ENCODE results near the gene PCDHB12.
"Not testable (repeated sequence)": the region's sequence is repeated elsewhere in the genome, so short reads cannot be mapped to it uniquely, and the experiment has no call there.

The PCDHB12 gene

DNA sequence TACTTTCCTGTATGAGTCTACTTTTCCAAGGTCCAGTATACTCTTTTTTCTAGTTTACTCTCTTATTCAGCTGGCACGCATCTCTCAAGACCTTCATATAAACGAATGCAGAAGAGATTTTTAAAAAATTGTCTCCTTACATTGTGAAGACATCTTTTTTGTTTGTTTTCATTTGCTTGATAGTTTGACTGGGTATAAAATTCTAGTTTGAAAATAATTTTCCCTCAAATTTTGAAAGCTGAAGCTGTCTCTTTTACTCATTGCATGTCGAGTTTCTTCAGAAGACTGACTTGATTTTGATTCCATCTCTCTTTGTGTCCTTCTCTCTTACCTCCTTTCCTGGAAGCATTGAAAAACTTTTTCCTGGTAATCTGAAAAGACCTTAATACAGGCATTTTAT is 12.2 kb upstream of the PCDHB12 start:
- Histone ChIP-seq H3K9me3 (no peaks in the 10 kb centered on the region), H3K36me3 (no peaks in the 10 kb centered on the region), H3K27me3 (peaks cover 19% of the 10 kb centered on the region), H3K27ac (no peak overlapping the region), H3K4me3 (ENCODE audit: low read depth in 1 of 2, low read length in 1 of 2) (no peak overlapping the region), H3K4me1 (ENCODE audit: control insufficient read depth in 1 of 2, insufficient read depth in 1 of 2, low read depth in 1 of 2, low read length in 1 of 2) (no peaks in the 10 kb centered on the region)
- TF ChIP-seq, protein P1, sequence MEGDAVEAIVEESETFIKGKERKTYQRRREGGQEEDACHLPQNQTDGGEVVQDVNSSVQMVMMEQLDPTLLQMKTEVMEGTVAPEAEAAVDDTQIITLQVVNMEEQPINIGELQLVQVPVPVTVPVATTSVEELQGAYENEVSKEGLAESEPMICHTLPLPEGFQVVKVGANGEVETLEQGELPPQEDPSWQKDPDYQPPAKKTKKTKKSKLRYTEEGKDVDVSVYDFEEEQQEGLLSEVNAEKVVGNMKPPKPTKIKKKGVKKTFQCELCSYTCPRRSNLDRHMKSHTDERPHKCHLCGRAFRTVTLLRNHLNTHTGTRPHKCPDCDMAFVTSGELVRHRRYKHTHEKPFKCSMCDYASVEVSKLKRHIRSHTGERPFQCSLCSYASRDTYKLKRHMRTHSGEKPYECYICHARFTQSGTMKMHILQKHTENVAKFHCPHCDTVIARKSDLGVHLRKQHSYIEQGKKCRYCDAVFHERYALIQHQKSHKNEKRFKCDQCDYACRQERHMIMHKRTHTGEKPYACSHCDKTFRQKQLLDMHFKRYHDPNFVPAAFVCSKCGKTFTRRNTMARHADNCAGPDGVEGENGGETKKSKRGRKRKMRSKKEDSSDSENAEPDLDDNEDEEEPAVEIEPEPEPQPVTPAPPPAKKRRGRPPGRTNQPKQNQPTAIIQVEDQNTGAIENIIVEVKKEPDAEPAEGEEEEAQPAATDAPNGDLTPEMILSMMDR (IDR thresholded peaks at IDR 0.05), result no peak

GRCh38 chr5:141199359-141200235 is 8.9 kb upstream of the PCDHB12 start, which contains the start of gene PCDHB11:
Gene PCDHB11, plus strand, starts transcription at chr5:141199627. Its CDS starts 148 bp downstream, at chr5:141199775.
- H3K27ac ChIP-seq, result no peak within 1 kb of the TSS
- no peaks in the 10 kb centered on the region for H3K9me3 ChIP-seq
- H3K27me3 ChIP-seq, result peaks cover 17% of the 10 kb centered on the region
- TF ChIP-seq, protein P1 (IDR thresholded peaks at IDR 0.05), result no peak
- no peak within 1 kb of the TSS for H3K4me3 ChIP-seq (ENCODE audit: low read depth in 1 of 2, low read length in 1 of 2)
- no peaks in the 10 kb centered on the region for H3K4me1 ChIP-seq (ENCODE audit: control insufficient read depth in 1 of 2, insufficient read depth in 1 of 2, low read depth in 1 of 2, low read length in 1 of 2)
- H3K36me3 ChIP-seq, result no peaks in the 10 kb centered on the region

GRCh38 chr5:141201126-141201525 is 7.4 kb upstream of the PCDHB12 start:
- H3K36me3 ChIP-seq; H3K27ac ChIP-seq; H3K4me1 ChIP-seq (ENCODE audit: control insufficient read depth in 1 of 2, insufficient read depth in 1 of 2, low read depth in 1 of 2, low read length in 1 of 2); H3K4me3 ChIP-seq (ENCODE audit: low read depth in 1 of 2, low read length in 1 of 2); H3K9me3 ChIP-seq: not testable (repeated sequence)
- peaks cover 15% of the 10 kb centered on the region for H3K27me3 ChIP-seq

DNA sequence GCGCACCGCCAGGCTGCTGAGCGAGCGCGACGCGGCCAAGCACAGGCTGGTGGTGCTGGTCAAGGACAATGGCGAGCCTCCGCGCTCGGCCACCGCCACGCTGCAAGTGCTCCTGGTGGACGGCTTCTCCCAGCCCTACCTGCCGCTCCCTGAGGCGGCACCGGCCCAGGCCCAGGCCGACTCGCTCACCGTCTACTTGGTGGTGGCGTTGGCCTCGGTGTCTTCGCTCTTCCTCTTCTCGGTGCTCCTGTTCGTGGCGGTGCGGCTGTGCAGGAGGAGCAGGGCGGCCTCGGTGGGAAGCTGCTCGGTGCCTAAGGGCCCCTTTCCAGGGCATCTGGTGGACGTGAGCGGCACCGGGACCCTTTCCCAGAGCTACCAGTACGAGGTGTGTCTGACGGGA is 6.9 kb upstream of the PCDHB12 start:
- not testable (repeated sequence) for H3K9me3 ChIP-seq; H3K4me3 ChIP-seq (ENCODE audit: low read depth in 1 of 2, low read length in 1 of 2)

GRCh38 chr5:141210281-141210680 is 1.8 kb downstream of the PCDHB12 start:
- H3K36me3 ChIP-seq; H3K4me1 ChIP-seq (ENCODE audit: control insufficient read depth in 1 of 2, insufficient read depth in 1 of 2, low read depth in 1 of 2, low read length in 1 of 2); H3K9me3 ChIP-seq; H3K27ac ChIP-seq; H3K4me3 ChIP-seq (ENCODE audit: low read depth in 1 of 2, low read length in 1 of 2): not testable (repeated sequence)
- H3K27me3 ChIP-seq, result peaks cover 56% of the 10 kb centered on the region

More for the DNA sequence above, 6.9 kb upstream of the PCDHB12 start:
- not testable (repeated sequence) for H3K27ac ChIP-seq; H3K4me1 ChIP-seq (ENCODE audit: control insufficient read depth in 1 of 2, insufficient read depth in 1 of 2, low read depth in 1 of 2, low read length in 1 of 2); H3K36me3 ChIP-seq
- peaks cover 15% of the 10 kb centered on the region for H3K27me3 ChIP-seq

DNA sequence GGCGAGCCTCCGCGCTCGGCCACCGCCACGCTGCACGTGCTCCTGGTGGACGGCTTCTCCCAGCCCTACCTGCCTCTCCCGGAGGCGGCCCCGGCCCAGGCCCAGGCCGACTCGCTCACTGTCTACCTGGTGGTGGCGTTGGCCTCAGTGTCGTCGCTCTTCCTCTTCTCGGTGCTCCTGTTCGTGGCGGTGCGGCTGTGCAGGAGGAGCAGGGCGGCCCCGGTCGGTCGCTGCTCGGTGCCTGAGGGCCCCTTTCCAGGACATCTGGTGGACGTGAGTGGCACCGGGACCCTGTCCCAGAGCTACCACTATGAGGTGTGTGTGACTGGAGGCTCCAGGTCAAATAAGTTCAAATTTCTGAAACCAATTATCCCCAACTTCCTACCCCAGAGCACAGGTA is 2.3 kb downstream of the PCDHB12 start:
- H3K36me3 ChIP-seq; H3K4me1 ChIP-seq (ENCODE audit: control insufficient read depth in 1 of 2, insufficient read depth in 1 of 2, low read depth in 1 of 2, low read length in 1 of 2); H3K27ac ChIP-seq; H3K9me3 ChIP-seq; H3K4me3 ChIP-seq (ENCODE audit: low read depth in 1 of 2, low read length in 1 of 2): not testable (repeated sequence)
- peaks cover 60% of the 10 kb centered on the region for H3K27me3 ChIP-seq

GRCh38 chr5:141213656-141214339 is 5.3 kb downstream of the PCDHB12 start, which contains the start of gene PCDHB13:
Gene PCDHB13, plus strand, starts transcription at chr5:141213919. Its CDS starts 205 bp downstream, at chr5:141214124.
- not testable (repeated sequence) for H3K4me1 ChIP-seq (ENCODE audit: control insufficient read depth in 1 of 2, insufficient read depth in 1 of 2, low read depth in 1 of 2, low read length in 1 of 2); H3K36me3 ChIP-seq; H3K4me3 ChIP-seq (ENCODE audit: low read depth in 1 of 2, low read length in 1 of 2); H3K27ac ChIP-seq; H3K9me3 ChIP-seq
- peaks cover 62% of the 10 kb centered on the region for H3K27me3 ChIP-seq

- H3K27ac ChIP-seq; H3K9me3 ChIP-seq; H3K36me3 ChIP-seq; H3K4me1 ChIP-seq (ENCODE audit: control insufficient read depth in 1 of 2, insufficient read depth in 1 of 2, low read depth in 1 of 2, low read length in 1 of 2); H3K4me3 ChIP-seq (ENCODE audit: low read depth in 1 of 2, low read length in 1 of 2): not testable (repeated sequence)
- peaks cover 55% of the 10 kb centered on the region for H3K27me3 ChIP-seq
These were observed 6.1 kb downstream of the PCDHB12 start for GRCh38 chr5:141214583-141214982.

DNA sequence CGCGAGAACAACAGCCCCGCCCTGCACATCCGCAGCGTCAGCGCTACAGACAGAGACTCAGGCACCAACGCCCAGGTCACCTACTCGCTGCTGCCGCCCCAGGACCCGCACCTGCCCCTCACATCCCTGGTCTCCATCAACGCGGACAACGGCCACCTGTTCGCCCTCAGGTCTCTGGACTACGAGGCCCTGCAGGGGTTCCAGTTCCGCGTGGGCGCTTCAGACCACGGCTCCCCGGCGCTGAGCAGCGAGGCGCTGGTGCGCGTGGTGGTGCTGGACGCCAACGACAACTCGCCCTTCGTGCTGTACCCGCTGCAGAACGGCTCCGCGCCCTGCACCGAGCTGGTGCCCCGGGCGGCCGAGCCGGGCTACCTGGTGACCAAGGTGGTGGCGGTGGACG is 7.0 kb downstream of the PCDHB12 start:
- not testable (repeated sequence) for H3K27ac ChIP-seq; H3K36me3 ChIP-seq; H3K4me1 ChIP-seq (ENCODE audit: control insufficient read depth in 1 of 2, insufficient read depth in 1 of 2, low read depth in 1 of 2, low read length in 1 of 2); H3K4me3 ChIP-seq (ENCODE audit: low read depth in 1 of 2, low read length in 1 of 2); H3K9me3 ChIP-seq
- H3K27me3 ChIP-seq, result peaks cover 46% of the 10 kb centered on the region

DNA sequence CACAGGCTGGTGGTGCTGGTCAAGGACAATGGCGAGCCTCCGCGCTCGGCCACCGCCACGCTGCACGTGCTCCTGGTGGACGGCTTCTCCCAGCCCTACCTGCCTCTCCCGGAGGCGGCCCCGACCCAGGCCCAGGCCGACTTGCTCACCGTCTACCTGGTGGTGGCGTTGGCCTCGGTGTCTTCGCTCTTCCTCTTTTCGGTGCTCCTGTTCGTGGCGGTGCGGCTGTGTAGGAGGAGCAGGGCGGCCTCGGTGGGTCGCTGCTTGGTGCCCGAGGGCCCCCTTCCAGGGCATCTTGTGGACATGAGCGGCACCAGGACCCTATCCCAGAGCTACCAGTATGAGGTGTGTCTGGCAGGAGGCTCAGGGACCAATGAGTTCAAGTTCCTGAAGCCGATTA is 7.5 kb downstream of the PCDHB12 start:
- H3K27ac ChIP-seq; H3K4me3 ChIP-seq (ENCODE audit: low read depth in 1 of 2, low read length in 1 of 2); H3K9me3 ChIP-seq; H3K4me1 ChIP-seq (ENCODE audit: control insufficient read depth in 1 of 2, insufficient read depth in 1 of 2, low read depth in 1 of 2, low read length in 1 of 2); H3K36me3 ChIP-seq: not testable (repeated sequence)
- peaks cover 43% of the 10 kb centered on the region for H3K27me3 ChIP-seq
